Spleen (tissue), 11 donors: ENCODE results near the gene KCNC2. TPM values are rescaled to one million over a fixed set of nuclear protein-coding genes. Genes with fewer than 3 reads are reported as not detected.

Experiments
- DNase-seq: peaks from one replicate; pipeline ENCODE4 v3.0.0-alpha.2; 2020
- H3K27ac ChIP-seq, 8 donors: fragments of 200-600 bp; sonication (generic) in 7 of 8; 1 replicate in 4 of 8; 2 replicates in 4 of 8; pipeline versions ENCODE4 v1.5.0 to v1.8.0; 2016 to 2021; ENCODE audit warnings: inconsistent platforms in 4 of 8, mild to moderate bottlenecking in 4 of 8, moderate library complexity in 1 of 8
- H3K27me3 ChIP-seq, 7 donors: fragments of 200-600 bp; sonication (generic) in 6 of 7; replicated peaks in 1 of 7; 1 replicate in 4 of 7; 2 replicates in 3 of 7; pipeline versions ENCODE4 v1.5.0 to v1.8.0; 2016 to 2021; ENCODE audit warnings: inconsistent platforms in 3 of 7, mild to moderate bottlenecking in 1 of 7
- H3K36me3 ChIP-seq, 6 donors: fragments of 200-600 bp; sonication (generic) in 5 of 6; 1 replicate in 4 of 6; 2 replicates in 2 of 6; pipeline versions ENCODE4 v1.5.0 to v1.8.0; 2016 to 2021; ENCODE audit warnings: inconsistent platforms in 2 of 6
- H3K4me1 ChIP-seq, 6 donors: fragments of 200-600 bp; sonication (generic) in 5 of 6; 1 replicate in 3 of 6; 2 replicates in 3 of 6; pipeline versions ENCODE4 v1.5.0 to v1.8.0; 2016 to 2021; ENCODE audit warnings: inconsistent platforms in 3 of 6
- H3K4me3 ChIP-seq, 8 donors: fragments of 200-600 bp; sonication (generic) in 7 of 8; 1 replicate in 4 of 8; 2 replicates in 4 of 8; pipeline versions ENCODE4 v1.5.0 to v1.8.0; 2016 to 2021; ENCODE audit warnings: inconsistent platforms in 4 of 8, mild to moderate bottlenecking in 4 of 8, moderate library complexity in 2 of 8
- H3K9me3 ChIP-seq, 8 donors: fragments of 200-600 bp; sonication (generic) in 7 of 8; 1 replicate in 4 of 8; 2 replicates in 4 of 8; pipeline versions ENCODE4 v1.5.0 to v1.8.0; 2016 to 2021; ENCODE audit warnings: inconsistent platforms in 4 of 8
- POLR2A ChIP-seq, 3 donors: fragments of 450-650 bp; IDR thresholded peaks; one replicate each; pipeline ENCODE4 v1.5.1; 2017; ENCODE audit warnings: antibody characterized with exemption in 3 of 3, mild to moderate bottlenecking in 1 of 3
- POLR2AphosphoS5 ChIP-seq, 3 donors: sonication (generic); formaldehyde crosslinking; IDR thresholded peaks; one replicate each; pipeline ENCODE4 v1.5.1; 2017; ENCODE audit warnings: antibody characterized with exemption in 3 of 3
- WGBS, 5 donors: extraction: QIAGEN DNeasy Blood & Tissue Kit in 3 of 5; methylation state at CpG; one replicate each; pipeline versions ENCODE4 v1.1.5 to v1.1.7; 2013 to 2018; 5-methylcytosine and 5-hydroxymethylcytosine counted together
- intact Hi-C: fragments of 100-400 bp; cut with DNase I; formaldehyde crosslinking; loops from one replicate; pipeline ENCODE4 v1.15.0; 2023; ENCODE audit warnings: low total_unique reads
- polyA plus RNA-seq, 3 donors: library from polyadenylated mRNA; stranded (reverse); fragments of 200-250 nt; gene quantifications; one replicate each; pipeline ENCODE4 v1.2.1, GENCODE V29; 2013
- total RNA-seq, 7 donors: library from RNA; depleted of rRNA in 3 of 7; stranded (reverse); fragments of >200 nt in 3 of 7; fragmentation: NEBNext Ultra II Directional in 4 of 7; extraction: Animal tissue kit (Norgen Biotek cat#: 25700) in 4 of 7; gene quantifications; one replicate each; pipeline versions ENCODE4 v1.1.0 to v1.2.1, GENCODE V29; 2016 to 2021
- TF ChIP-seq, protein P1 (sequence below), 11 experiments: fragments of 200-600 bp in 7 of 11; fragments of 450-650 bp in 4 of 11; sonication (generic) in 4 of 11; IDR thresholded peaks in 8 of 11; conservative IDR thresholded peaks in 3 of 11; 1 replicate in 7 of 11; 2 replicates in 4 of 11; pipeline versions ENCODE4 v1.4.0 to v1.8.0; 2016 to 2021; ENCODE audit warnings: antibody characterized with exemption in 11 of 11, inconsistent platforms in 4 of 11, mild to moderate bottlenecking in 1 of 11
- donor health status: healthy with polysubstance abuse.
- donor health status: DM: no; HTN: no; CAD: no; lungs with moderate emphysema.
- donor health status: DM: no; HTN: no; CAD: no.
- donor health status: Bipolar disorder and iron deficiency.
- donor health status: healthy.
- donor health status: DM: no; HTN: no; CAD: no.
- donor health status: DM: yes; HTN: yes; CAD: no.

Gene KCNC2
- total and polyA plus RNA-seq, 10 donors: not detected

DNA sequence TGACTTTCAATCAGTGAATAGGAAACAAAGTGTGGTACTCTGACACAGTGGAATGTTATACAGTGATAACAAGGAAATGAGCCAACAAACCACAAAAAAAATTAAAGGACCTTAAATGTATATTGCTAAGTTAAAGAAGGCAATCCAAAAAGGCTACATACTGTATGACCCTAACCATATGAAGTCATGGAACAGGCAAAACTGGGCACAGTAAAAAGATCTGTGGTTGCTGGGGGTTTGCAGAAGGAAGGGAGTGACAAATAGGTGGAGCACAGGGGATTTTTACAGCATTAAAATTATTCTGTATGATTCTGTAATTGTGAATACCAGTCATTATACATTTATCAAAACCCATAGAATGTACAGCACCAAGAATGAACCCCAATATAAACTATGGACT, 112.6 kb downstream of the KCNC2 start:
- Histone ChIP-seq H3K4me3 (no peak overlapping the region), H3K9me3 (no peaks in the 10 kb centered on the region), H3K36me3 (no peaks in the 10 kb centered on the region), H3K27ac (no peak overlapping the region), H3K4me1 (no peaks in the 10 kb centered on the region), H3K27me3 (no peaks in the 10 kb centered on the region)
- TF ChIP-seq, protein P1, sequence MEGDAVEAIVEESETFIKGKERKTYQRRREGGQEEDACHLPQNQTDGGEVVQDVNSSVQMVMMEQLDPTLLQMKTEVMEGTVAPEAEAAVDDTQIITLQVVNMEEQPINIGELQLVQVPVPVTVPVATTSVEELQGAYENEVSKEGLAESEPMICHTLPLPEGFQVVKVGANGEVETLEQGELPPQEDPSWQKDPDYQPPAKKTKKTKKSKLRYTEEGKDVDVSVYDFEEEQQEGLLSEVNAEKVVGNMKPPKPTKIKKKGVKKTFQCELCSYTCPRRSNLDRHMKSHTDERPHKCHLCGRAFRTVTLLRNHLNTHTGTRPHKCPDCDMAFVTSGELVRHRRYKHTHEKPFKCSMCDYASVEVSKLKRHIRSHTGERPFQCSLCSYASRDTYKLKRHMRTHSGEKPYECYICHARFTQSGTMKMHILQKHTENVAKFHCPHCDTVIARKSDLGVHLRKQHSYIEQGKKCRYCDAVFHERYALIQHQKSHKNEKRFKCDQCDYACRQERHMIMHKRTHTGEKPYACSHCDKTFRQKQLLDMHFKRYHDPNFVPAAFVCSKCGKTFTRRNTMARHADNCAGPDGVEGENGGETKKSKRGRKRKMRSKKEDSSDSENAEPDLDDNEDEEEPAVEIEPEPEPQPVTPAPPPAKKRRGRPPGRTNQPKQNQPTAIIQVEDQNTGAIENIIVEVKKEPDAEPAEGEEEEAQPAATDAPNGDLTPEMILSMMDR (IDR thresholded peaks at IDR 0.05 in 8 of 11, conservative IDR thresholded peaks at IDR 0.05 in 3 of 11): no peak
- TF ChIP-seq POLR2AphosphoS5 (IDR thresholded peaks at IDR 0.05): no peak
- no peak for TF ChIP-seq POLR2A (IDR thresholded peaks at IDR 0.05)
- DNase-seq: no peak
- intact Hi-C loops: no loop called here

DNA sequence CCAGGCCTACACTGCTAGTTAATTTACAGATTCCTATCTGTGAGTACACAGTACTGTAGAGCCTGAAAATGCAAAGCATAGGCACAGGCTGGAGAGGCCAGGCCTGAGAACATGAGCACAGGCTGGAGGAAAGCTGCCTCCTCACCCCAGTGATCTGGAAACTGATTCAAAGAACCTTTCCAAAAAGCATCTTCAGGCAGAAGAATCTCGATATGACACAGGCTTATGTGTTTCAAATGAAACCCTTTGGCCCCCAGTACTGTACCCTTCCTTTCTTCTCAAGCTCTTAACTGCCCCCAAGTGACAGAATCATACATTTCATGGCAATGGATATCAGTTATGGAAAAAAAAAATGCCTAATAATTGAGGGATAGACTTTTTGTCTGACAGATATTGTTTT, 122.0 kb downstream of the KCNC2 start:
- no peak for DNase-seq
- no peak for TF ChIP-seq POLR2A (IDR thresholded peaks at IDR 0.05)
- TF ChIP-seq, protein P1 (IDR thresholded peaks at IDR 0.05 in 8 of 11, conservative IDR thresholded peaks at IDR 0.05 in 3 of 11): no peak
- no peak for TF ChIP-seq POLR2AphosphoS5 (IDR thresholded peaks at IDR 0.05)
- Histone ChIP-seq H3K9me3 (no peaks in the 10 kb centered on the region), H3K27ac (no peak overlapping the region), H3K36me3 (no peaks in the 10 kb centered on the region), H3K27me3 (no peaks in the 10 kb centered on the region), H3K4me1 (no peaks in the 10 kb centered on the region), H3K4me3 (no peak overlapping the region)
- WGBS, 5 donors: 22 to 72% (median 53%) methylated on average over 1 of the region's 1 CpG
- intact Hi-C loops: no loop called here

DNA sequence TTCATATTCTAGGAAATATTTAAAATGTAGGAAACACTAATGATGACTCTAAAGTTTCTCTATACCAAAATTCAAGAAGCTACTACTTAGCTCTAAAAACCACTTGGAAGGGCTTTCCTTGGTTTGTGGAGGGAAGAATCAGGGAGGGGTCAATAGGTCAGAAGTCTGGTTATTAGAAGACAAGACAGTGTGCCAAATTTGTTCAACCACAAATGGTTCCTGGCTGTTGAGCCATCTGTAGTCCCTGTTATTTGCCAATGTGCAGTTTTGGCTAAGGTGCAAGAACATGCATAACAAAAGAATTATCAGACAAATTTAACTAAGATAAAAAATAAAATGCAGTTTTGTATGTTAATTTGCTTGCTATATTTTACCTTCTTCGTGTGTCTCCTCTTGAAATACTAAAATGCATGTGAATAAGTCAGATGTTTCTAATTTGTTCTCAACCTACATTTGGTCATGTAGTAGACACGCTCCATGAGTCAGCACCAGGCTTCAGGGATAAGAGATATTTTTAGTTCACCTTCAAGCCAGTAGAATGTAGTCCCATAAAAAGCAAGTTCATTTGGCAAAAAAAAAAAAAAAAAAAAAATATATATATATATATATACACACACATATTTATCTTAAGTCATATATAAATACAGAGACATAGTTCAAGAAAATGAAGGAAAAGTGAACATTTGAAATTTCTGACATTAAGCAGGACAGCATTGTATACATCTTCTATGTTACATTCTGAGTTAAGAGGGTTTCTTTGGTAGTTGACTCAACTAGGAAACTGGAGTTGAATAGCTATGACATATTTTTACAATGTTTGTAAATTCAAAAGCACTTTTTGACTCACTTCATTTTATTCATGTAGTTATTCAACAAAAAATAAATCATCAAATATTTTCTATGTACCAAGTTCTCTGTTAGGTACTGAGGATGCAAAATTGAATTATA, 123.3 kb downstream of the KCNC2 start:
- DNase-seq: no peak
- Histone ChIP-seq H3K9me3 (no peaks in the 10 kb centered on the region), H3K4me3 (no peak overlapping the region), H3K36me3 (no peaks in the 10 kb centered on the region), H3K27me3 (no peaks in the 10 kb centered on the region), H3K27ac (no peak overlapping the region), H3K4me1 (no peaks in the 10 kb centered on the region)
- TF ChIP-seq POLR2AphosphoS5 (IDR thresholded peaks at IDR 0.05) (no peak), POLR2A (IDR thresholded peaks at IDR 0.05) (no peak)
- TF ChIP-seq, protein P1 (IDR thresholded peaks at IDR 0.05 in 8 of 11, conservative IDR thresholded peaks at IDR 0.05 in 3 of 11): no peak
- intact Hi-C loops: no loop called here
- WGBS, 5 donors: 58 to 68% (median 65%) methylated on average over 2 of the region's 2 CpGs

DNA sequence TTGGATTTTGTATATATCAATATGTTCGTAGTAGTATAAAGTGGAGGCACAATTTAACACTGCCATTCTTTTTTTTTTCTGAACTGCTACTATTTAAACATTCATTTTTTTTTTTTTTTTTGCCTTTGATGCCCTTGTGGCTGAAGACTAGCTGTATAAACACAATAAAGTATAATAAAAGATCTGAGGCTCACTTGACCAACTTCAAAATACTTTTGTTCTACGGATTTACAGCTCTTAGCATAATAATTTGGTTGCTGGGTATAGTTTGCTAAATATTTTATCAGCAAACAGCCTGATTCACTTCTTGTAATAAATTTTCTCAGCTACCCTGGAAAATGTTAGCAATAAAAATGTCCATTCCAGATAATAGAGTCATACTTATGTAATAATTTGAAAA, 128.3 kb downstream of the KCNC2 start:
- intact Hi-C loops: no loop called here
- 61 to 82% (median 64%) methylated on average over 2 of the region's 2 CpGs for WGBS, 5 donors

More for the DNA sequence above, 128.3 kb downstream of the KCNC2 start:
- Histone ChIP-seq H3K4me3 (no peak overlapping the region), H3K36me3 (no peaks in the 10 kb centered on the region), H3K4me1 (no peaks in the 10 kb centered on the region), H3K27me3 (no peaks in the 10 kb centered on the region), H3K27ac (no peak overlapping the region), H3K9me3 (no peaks in the 10 kb centered on the region)
- no peak for DNase-seq
- TF ChIP-seq POLR2A (IDR thresholded peaks at IDR 0.05) (no peak), POLR2AphosphoS5 (IDR thresholded peaks at IDR 0.05) (no peak)
- TF ChIP-seq, protein P1 (IDR thresholded peaks at IDR 0.05 in 8 of 11, conservative IDR thresholded peaks at IDR 0.05 in 3 of 11): no peak
